HepG2 (cell line): ENCODE results near the gene RNF213. TPM values are rescaled to one million over a fixed set of nuclear protein-coding genes. Genes with fewer than 3 reads are reported as not detected.

Source experiments
- FOXJ3 ChIP-seq: sonication (generic); formaldehyde crosslinking; IDR thresholded peaks from 2 replicates; pipeline ENCODE4 v1.4.0; 2020; ENCODE audit warnings: missing genetic modification reagents, mild to moderate bottlenecking, borderline replicate concordance
- RAD21 ChIP-seq: fragments of 450-650 bp; formaldehyde crosslinking; IDR thresholded peaks from 2 replicates; pipeline ENCODE4 v1.5.0; 2020; ENCODE audit warnings: mild to moderate bottlenecking
- RBFOX2 ChIP-seq: fragments of 200-400 bp; formaldehyde crosslinking; IDR thresholded peaks from 2 replicates; pipeline ENCODE4 v1.6.1; 2017; ENCODE audit warnings: low read depth, mild to moderate bottlenecking, low read length
- RFXAP ChIP-seq: sonication (generic); formaldehyde crosslinking; IDR thresholded peaks from 2 replicates; pipeline ENCODE4 v1.4.0; 2020; ENCODE audit warnings: missing genetic modification reagents, borderline replicate concordance
- TBX2 ChIP-seq: sonication (generic); formaldehyde crosslinking; IDR thresholded peaks from 2 replicates; pipeline ENCODE4 v1.5.0; 2020; ENCODE audit warnings: missing genetic modification reagents, mild to moderate bottlenecking, borderline replicate concordance
- TCF7 ChIP-seq: sonication (generic); IDR thresholded peaks from 2 replicates; pipeline ENCODE4 v1.6.1; 2016; ENCODE audit warnings: antibody characterized with exemption, low read depth
- TOE1 ChIP-seq: sonication (generic); formaldehyde crosslinking; IDR thresholded peaks from 2 replicates; pipeline ENCODE4 v1.4.0; 2020; ENCODE audit warnings: mild to moderate bottlenecking, missing genetic modification reagents
- TOPORS ChIP-seq: sonication (generic); formaldehyde crosslinking; IDR thresholded peaks from 2 replicates; pipeline ENCODE4 v1.8.0; 2023; ENCODE audit warnings: mild to moderate bottlenecking, missing genetic modification reagents
- ZNF30 ChIP-seq: sonication (generic); formaldehyde crosslinking; IDR thresholded peaks from 2 replicates; pipeline ENCODE4 v1.5.0; 2020; ENCODE audit warnings: mild to moderate bottlenecking, missing genetic modification reagents
- polyA plus RNA-seq, 8 experiments: library from polyadenylated mRNA; depleted of rRNA in 3 of 8; stranded (reverse) in 7 of 8; unstranded in 1 of 8; fragments of >200 nt; fragmentation: Illumina TruSeq in 4 of 8; extraction: Trizol in 4 of 8; gene quantifications; 2 replicates each; pipeline versions ENCODE4 v1.2.1 to v1.2.3, GENCODE V29; 2011 to 2016; ENCODE audit warnings: low read depth in 4 of 8, missing spikeins in 1 of 8, mixed read lengths in 1 of 8; ENCODE audit not compliant: insufficient read depth in 1 of 8
- total RNA-seq, 5 experiments: library from RNA; depleted of rRNA; stranded (reverse); fragments of >200 nt; fragmentation: Illumina TruSeq; extraction: Trizol; gene quantifications; 2 replicates each; pipeline ENCODE4 v1.2.3, GENCODE V29; 2016; ENCODE audit warnings: low read depth in 1 of 5
- TF ChIP-seq, protein P1 (sequence below): sonication (generic); formaldehyde crosslinking; IDR thresholded peaks from 2 replicates; pipeline ENCODE4 v1.5.0; 2020; ENCODE audit warnings: missing genetic modification reagents, mild to moderate bottlenecking, borderline replicate concordance
- TF ChIP-seq, protein P2 (sequence below): sonication (generic); formaldehyde crosslinking; IDR thresholded peaks from 2 replicates; pipeline ENCODE4 v1.9.0; 2021; ENCODE audit warnings: mild to moderate bottlenecking, missing genetic modification reagents
- TF ChIP-seq, protein P3 (sequence below): sonication (generic); formaldehyde crosslinking; IDR thresholded peaks from 2 replicates; pipeline ENCODE4 v1.5.0; 2020; ENCODE audit warnings: missing genetic modification reagents
- TF ChIP-seq, protein P4 (sequence below): sonication (generic); formaldehyde crosslinking; IDR thresholded peaks from 2 replicates; pipeline ENCODE4 v1.4.0; 2020; ENCODE audit warnings: missing genetic modification reagents, borderline replicate concordance
- TF ChIP-seq, protein P5 (sequence below): sonication (generic); formaldehyde crosslinking; IDR thresholded peaks from 2 replicates; pipeline ENCODE4 v1.4.0; 2020; ENCODE audit warnings: missing genetic modification reagents

RNF213 gene
- total and polyA plus RNA-seq, 2 of the 13 experiments (the other 11 are each of a cell fraction or from before 2014, with no cell fraction given) = 38.6 to 38.7 TPM

DNA sequence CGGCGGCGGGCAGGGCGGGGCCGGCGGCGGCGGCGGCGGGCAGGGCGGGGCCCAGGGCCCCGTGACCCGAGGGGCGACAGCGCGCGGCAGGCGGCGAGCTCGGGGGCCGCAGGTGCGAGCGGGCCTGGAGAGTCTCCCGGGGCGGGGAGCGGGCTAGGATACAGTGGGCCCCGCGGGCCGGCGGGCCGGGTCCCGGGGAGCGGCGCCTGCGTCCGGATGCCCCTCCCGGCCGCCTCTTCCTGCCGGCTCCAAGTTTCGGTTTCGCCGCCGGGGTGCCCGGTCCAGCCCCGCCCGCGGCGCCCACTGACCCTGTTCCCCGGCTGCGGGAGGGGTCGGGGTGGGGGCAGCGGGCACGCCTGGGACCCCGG, at the start of gene RNF213 (continued):
- TF ChIP-seq TBX2 (CRISPR knock-in tag) (no peak), FOXJ3 (no peak), RBFOX2 (no peak), TCF7 (no peak), ZNF30 (CRISPR knock-in tag) (no peak), RFXAP (CRISPR knock-in tag) (no peak), TOPORS (CRISPR knock-in tag) (no peak), TOE1 (CRISPR knock-in tag) (no peak), RAD21 (CRISPR knock-in tag) (no peak; the same call in 1 of the 2 replicates)
- TF ChIP-seq, protein P1, sequence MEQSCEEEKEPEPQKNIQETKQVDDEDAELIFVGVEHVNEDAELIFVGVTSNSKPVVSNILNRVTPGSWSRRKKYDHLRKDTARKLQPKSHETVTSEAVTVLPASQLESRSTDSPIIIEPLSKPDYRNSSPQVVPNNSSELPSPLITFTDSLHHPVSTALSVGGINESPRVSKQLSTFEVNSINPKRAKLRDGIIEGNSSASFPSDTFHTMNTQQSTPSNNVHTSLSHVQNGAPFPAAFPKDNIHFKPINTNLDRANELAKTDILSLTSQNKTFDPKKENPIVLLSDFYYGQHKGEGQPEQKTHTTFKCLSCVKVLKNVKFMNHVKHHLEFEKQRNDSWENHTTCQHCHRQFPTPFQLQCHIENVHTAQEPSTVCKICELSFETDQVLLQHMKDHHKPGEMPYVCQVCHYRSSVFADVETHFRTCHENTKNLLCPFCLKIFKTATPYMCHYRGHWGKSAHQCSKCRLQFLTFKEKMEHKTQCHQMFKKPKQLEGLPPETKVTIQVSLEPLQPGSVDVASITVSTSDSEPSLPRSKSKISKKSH = no peak
- TF ChIP-seq, protein P2, sequence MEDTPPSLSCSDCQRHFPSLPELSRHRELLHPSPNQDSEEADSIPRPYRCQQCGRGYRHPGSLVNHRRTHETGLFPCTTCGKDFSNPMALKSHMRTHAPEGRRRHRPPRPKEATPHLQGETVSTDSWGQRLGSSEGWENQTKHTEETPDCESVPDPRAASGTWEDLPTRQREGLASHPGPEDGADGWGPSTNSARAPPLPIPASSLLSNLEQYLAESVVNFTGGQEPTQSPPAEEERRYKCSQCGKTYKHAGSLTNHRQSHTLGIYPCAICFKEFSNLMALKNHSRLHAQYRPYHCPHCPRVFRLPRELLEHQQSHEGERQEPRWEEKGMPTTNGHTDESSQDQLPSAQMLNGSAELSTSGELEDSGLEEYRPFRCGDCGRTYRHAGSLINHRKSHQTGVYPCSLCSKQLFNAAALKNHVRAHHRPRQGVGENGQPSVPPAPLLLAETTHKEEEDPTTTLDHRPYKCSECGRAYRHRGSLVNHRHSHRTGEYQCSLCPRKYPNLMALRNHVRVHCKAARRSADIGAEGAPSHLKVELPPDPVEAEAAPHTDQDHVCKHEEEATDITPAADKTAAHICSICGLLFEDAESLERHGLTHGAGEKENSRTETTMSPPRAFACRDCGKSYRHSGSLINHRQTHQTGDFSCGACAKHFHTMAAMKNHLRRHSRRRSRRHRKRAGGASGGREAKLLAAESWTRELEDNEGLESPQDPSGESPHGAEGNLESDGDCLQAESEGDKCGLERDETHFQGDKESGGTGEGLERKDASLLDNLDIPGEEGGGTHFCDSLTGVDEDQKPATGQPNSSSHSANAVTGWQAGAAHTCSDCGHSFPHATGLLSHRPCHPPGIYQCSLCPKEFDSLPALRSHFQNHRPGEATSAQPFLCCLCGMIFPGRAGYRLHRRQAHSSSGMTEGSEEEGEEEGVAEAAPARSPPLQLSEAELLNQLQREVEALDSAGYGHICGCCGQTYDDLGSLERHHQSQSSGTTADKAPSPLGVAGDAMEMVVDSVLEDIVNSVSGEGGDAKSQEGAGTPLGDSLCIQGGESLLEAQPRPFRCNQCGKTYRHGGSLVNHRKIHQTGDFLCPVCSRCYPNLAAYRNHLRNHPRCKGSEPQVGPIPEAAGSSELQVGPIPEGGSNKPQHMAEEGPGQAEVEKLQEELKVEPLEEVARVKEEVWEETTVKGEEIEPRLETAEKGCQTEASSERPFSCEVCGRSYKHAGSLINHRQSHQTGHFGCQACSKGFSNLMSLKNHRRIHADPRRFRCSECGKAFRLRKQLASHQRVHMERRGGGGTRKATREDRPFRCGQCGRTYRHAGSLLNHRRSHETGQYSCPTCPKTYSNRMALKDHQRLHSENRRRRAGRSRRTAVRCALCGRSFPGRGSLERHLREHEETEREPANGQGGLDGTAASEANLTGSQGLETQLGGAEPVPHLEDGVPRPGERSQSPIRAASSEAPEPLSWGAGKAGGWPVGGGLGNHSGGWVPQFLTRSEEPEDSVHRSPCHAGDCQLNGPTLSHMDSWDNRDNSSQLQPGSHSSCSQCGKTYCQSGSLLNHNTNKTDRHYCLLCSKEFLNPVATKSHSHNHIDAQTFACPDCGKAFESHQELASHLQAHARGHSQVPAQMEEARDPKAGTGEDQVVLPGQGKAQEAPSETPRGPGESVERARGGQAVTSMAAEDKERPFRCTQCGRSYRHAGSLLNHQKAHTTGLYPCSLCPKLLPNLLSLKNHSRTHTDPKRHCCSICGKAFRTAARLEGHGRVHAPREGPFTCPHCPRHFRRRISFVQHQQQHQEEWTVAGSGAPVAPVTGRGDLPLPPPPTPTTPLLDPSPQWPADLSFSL (CRISPR knock-in tag) = no peak
- TF ChIP-seq, protein P3, sequence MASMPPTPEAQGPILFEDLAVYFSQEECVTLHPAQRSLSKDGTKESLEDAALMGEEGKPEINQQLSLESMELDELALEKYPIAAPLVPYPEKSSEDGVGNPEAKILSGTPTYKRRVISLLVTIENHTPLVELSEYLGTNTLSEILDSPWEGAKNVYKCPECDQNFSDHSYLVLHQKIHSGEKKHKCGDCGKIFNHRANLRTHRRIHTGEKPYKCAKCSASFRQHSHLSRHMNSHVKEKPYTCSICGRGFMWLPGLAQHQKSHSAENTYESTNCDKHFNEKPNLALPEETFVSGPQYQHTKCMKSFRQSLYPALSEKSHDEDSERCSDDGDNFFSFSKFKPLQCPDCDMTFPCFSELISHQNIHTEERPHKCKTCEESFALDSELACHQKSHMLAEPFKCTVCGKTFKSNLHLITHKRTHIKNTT (CRISPR knock-in tag) = no peak
- TF ChIP-seq, protein P4, sequence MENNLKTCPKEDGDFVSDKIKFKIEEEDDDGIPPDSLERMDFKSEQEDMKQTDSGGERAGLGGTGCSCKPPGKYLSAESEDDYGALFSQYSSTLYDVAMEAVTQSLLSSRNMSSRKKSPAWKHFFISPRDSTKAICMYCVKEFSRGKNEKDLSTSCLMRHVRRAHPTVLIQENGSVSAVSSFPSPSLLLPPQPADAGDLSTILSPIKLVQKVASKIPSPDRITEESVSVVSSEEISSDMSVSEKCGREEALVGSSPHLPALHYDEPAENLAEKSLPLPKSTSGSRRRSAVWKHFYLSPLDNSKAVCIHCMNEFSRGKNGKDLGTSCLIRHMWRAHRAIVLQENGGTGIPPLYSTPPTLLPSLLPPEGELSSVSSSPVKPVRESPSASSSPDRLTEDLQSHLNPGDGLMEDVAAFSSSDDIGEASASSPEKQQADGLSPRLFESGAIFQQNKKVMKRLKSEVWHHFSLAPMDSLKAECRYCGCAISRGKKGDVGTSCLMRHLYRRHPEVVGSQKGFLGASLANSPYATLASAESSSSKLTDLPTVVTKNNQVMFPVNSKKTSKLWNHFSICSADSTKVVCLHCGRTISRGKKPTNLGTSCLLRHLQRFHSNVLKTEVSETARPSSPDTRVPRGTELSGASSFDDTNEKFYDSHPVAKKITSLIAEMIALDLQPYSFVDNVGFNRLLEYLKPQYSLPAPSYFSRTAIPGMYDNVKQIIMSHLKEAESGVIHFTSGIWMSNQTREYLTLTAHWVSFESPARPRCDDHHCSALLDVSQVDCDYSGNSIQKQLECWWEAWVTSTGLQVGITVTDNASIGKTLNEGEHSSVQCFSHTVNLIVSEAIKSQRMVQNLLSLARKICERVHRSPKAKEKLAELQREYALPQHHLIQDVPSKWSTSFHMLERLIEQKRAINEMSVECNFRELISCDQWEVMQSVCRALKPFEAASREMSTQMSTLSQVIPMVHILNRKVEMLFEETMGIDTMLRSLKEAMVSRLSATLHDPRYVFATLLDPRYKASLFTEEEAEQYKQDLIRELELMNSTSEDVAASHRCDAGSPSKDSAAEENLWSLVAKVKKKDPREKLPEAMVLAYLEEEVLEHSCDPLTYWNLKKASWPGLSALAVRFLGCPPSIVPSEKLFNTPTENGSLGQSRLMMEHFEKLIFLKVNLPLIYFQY (CRISPR knock-in tag) = no peak
- TF ChIP-seq, protein P5, sequence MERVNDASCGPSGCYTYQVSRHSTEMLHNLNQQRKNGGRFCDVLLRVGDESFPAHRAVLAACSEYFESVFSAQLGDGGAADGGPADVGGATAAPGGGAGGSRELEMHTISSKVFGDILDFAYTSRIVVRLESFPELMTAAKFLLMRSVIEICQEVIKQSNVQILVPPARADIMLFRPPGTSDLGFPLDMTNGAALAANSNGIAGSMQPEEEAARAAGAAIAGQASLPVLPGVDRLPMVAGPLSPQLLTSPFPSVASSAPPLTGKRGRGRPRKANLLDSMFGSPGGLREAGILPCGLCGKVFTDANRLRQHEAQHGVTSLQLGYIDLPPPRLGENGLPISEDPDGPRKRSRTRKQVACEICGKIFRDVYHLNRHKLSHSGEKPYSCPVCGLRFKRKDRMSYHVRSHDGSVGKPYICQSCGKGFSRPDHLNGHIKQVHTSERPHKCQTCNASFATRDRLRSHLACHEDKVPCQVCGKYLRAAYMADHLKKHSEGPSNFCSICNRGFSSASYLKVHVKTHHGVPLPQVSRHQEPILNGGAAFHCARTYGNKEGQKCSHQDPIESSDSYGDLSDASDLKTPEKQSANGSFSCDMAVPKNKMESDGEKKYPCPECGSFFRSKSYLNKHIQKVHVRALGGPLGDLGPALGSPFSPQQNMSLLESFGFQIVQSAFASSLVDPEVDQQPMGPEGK (CRISPR knock-in tag) = no peak
